ENCODE data around the gene KDM4C.

DNA sequence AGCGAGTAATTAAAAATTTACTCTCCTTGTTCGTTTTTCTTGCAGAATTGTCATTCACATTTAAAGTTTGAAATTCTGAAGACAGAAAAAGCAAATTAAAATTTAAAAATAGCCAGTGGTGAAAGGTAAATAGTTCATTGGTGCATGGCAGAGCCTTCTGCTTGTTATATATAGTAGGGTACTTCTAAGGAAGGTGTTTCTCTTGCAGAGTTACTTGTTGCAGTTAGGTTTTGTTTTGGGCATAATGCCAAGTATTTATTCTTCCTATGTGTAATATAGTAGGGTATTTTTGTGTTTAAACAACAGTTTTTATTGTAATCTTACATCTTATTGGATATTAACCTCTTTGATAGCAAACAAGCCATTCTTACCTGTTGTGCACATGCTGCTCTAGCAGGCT lies 179.4 kb downstream of the KDM4C start:
- TF ChIP-seq REST (IDR thresholded peaks at IDR 0.05; ENCODE audit: insufficient read depth in 1 of 2, low read depth in 2 of 2, low read length in 1 of 2) (no peak), CTCF (IDR thresholded peaks at IDR 0.05) (no peak), SIN3A (IDR thresholded peaks at IDR 0.05; ENCODE audit: borderline replicate concordance, insufficient read depth, low read depth, low read length) (no peak), TCF7L2 (IDR thresholded peaks at IDR 0.05; ENCODE audit: low read depth, low read length) (no peak)
